ENCODE data around the gene PPP6R2. TPM values are rescaled to one million over a fixed set of nuclear protein-coding genes. Genes with fewer than 3 reads are reported as not detected.

Gene PPP6R2
- total RNA-seq, 2 experiments from 2014 or later, result 33.7 to 34.7 TPM

GRCh38 chr22:50481440-50482106 lies 138.4 kb downstream of the PPP6R2 start, which contains the start of gene ADM2:
Gene ADM2 (plus strand): TSS chr22:50481543. CDS start chr22:50481848, 305 bp downstream.
- H3K9me3 Mint-ChIP-seq, result no peaks in the 10 kb centered on the region
- intact Hi-C loops (cut with micrococcal nuclease), result no loop called here
- peak within 1 kb of the TSS; percentile 80 for H3K4me3 Mint-ChIP-seq
- no peaks in the 10 kb centered on the region for H3K36me3 Mint-ChIP-seq (ENCODE audit: low read depth)
- peaks cover 8% of the 10 kb centered on the region for H3K27me3 Mint-ChIP-seq (ENCODE audit: low read depth)
- H3K4me1 Mint-ChIP-seq (ENCODE audit: low read depth), result peaks cover 7% of the 10 kb centered on the region
- DNase-seq, result peak; percentile 81
- no peak within 1 kb of the TSS for H3K27ac Mint-ChIP-seq
- CTCF ChIA-PET, result no interaction called here

GRCh38 chr22:50482107-50483074 lies 139.3 kb downstream of the PPP6R2 start:
- H3K36me3 Mint-ChIP-seq (ENCODE audit: low read depth), result no peaks in the 10 kb centered on the region
- H3K27me3 Mint-ChIP-seq (ENCODE audit: low read depth), result peaks cover 8% of the 10 kb centered on the region
- CTCF ChIA-PET, result interaction anchor here (0.9 kb wide), 1 partner anchor 9 kb away, joined by 3 read pairs; no protein-coding TSS in a partner anchor
- no peak for DNase-seq
- no peaks in the 10 kb centered on the region for H3K9me3 Mint-ChIP-seq
- intact Hi-C loops (cut with micrococcal nuclease), result no loop called here
- H3K4me1 Mint-ChIP-seq (ENCODE audit: low read depth), result peaks cover 6% of the 10 kb centered on the region
- H3K4me3 Mint-ChIP-seq, result peak overlapping the region; percentile 80
- no peak overlapping the region for H3K27ac Mint-ChIP-seq

GRCh38 chr22:50483106-50483505 lies 140.0 kb downstream of the PPP6R2 start:
- intact Hi-C loops (cut with micrococcal nuclease), result no loop called here

GRCh38 chr22:50483556-50483955 lies 140.4 kb downstream of the PPP6R2 start:
- H3K4me3 Mint-ChIP-seq, result no peak overlapping the region
- DNase-seq, result no peak
- H3K4me1 Mint-ChIP-seq (ENCODE audit: low read depth), result peaks cover 6% of the 10 kb centered on the region
- intact Hi-C loops (cut with micrococcal nuclease), result no loop called here
- no peaks in the 10 kb centered on the region for H3K9me3 Mint-ChIP-seq
- H3K27me3 Mint-ChIP-seq (ENCODE audit: low read depth), result peaks cover 8% of the 10 kb centered on the region
- no peak overlapping the region for H3K27ac Mint-ChIP-seq
- CTCF ChIA-PET, result interaction anchor here (0.6 kb wide), 2 partner anchors 12 to 156 kb away, joined by 3 to 4 read pairs; no protein-coding TSS in a partner anchor
- no peaks in the 10 kb centered on the region for H3K36me3 Mint-ChIP-seq (ENCODE audit: low read depth)

More at GRCh38 chr22:50483106-50483505, 140.0 kb downstream of the PPP6R2 start:
- Mint-ChIP-seq H3K4me3 (peak overlapping the region; percentile 45), H3K27me3 (ENCODE audit: low read depth) (peaks cover 8% of the 10 kb centered on the region), H3K4me1 (ENCODE audit: low read depth) (peaks cover 6% of the 10 kb centered on the region), H3K9me3 (no peaks in the 10 kb centered on the region), H3K36me3 (ENCODE audit: low read depth) (no peaks in the 10 kb centered on the region), H3K27ac (no peak overlapping the region)
- no peak for DNase-seq
- CTCF ChIA-PET, result interaction anchor here (0.9 kb wide), 1 partner anchor 10 kb away, joined by 3 read pairs; no protein-coding TSS in a partner anchor

GRCh38 chr22:50483977-50484853 lies 141.1 kb downstream of the PPP6R2 start:
- Mint-ChIP-seq H3K27ac (no peak overlapping the region), H3K36me3 (ENCODE audit: low read depth) (no peaks in the 10 kb centered on the region), H3K27me3 (ENCODE audit: low read depth) (peaks cover 8% of the 10 kb centered on the region), H3K4me3 (no peak overlapping the region), H3K4me1 (ENCODE audit: low read depth) (peaks cover 6% of the 10 kb centered on the region), H3K9me3 (no peaks in the 10 kb centered on the region)
- no peak for DNase-seq
- CTCF ChIA-PET, result interaction anchor here (0.6 to 1.0 kb wide), 5 partner anchors 11 to 156 kb away, joined by 3 to 4 read pairs (median 3); no protein-coding TSS in a partner anchor
- intact Hi-C loops (cut with micrococcal nuclease), result no loop called here

- H3K27ac Mint-ChIP-seq, result peak overlapping the region; percentile 30
- H3K4me1 Mint-ChIP-seq (ENCODE audit: low read depth), result peaks cover 4% of the 10 kb centered on the region
- no peaks in the 10 kb centered on the region for H3K27me3 Mint-ChIP-seq (ENCODE audit: low read depth)
Observed at GRCh38 chr22:50485221-50486131, 142.3 kb downstream of the PPP6R2 start.

GRCh38 chr22:50486561-50487289 lies 143.6 kb downstream of the PPP6R2 start, which contains the start of gene MIOX:
Gene MIOX (plus strand): TSS chr22:50486859. CDS start chr22:50486898, 39 bp downstream.
- CTCF ChIA-PET, result interaction anchor here (1.3 kb wide), 1 partner anchor 11 kb away, joined by 4 read pairs; no protein-coding TSS in a partner anchor
- intact Hi-C loops (cut with micrococcal nuclease), result no loop called here
- DNase-seq, result no peak
- H3K4me1 Mint-ChIP-seq (ENCODE audit: low read depth), result peaks cover 11% of the 10 kb centered on the region
- no peaks in the 10 kb centered on the region for H3K27me3 Mint-ChIP-seq (ENCODE audit: low read depth)
- H3K9me3 Mint-ChIP-seq, result no peaks in the 10 kb centered on the region
- no peak within 1 kb of the TSS for H3K4me3 Mint-ChIP-seq
- no peaks in the 10 kb centered on the region for H3K36me3 Mint-ChIP-seq (ENCODE audit: low read depth)
- no peak within 1 kb of the TSS for H3K27ac Mint-ChIP-seq

More at GRCh38 chr22:50485221-50486131, 142.3 kb downstream of the PPP6R2 start:
- Mint-ChIP-seq H3K36me3 (ENCODE audit: low read depth) (no peaks in the 10 kb centered on the region), H3K4me3 (no peak overlapping the region), H3K9me3 (no peaks in the 10 kb centered on the region)
- no peak for DNase-seq
- CTCF ChIA-PET, result interaction anchor here (0.7 to 1.3 kb wide), 4 partner anchors 12 to 156 kb away, joined by 3 to 4 read pairs (median 4); no protein-coding TSS in a partner anchor
- intact Hi-C loops (cut with micrococcal nuclease), result no loop called here

GRCh38 chr22:50487290-50488005 lies 144.3 kb downstream of the PPP6R2 start:
- CTCF ChIA-PET, result no interaction called here
- DNase-seq, result no peak
- Mint-ChIP-seq H3K4me1 (ENCODE audit: low read depth) (peaks cover 11% of the 10 kb centered on the region), H3K4me3 (no peak overlapping the region), H3K36me3 (ENCODE audit: low read depth) (no peaks in the 10 kb centered on the region), H3K27ac (no peak overlapping the region), H3K9me3 (no peaks in the 10 kb centered on the region), H3K27me3 (ENCODE audit: low read depth) (no peaks in the 10 kb centered on the region)
- intact Hi-C loops (cut with micrococcal nuclease), result no loop called here

- intact Hi-C loops (cut with micrococcal nuclease), result no loop called here
- no peak overlapping the region for H3K27ac Mint-ChIP-seq
- no peak for DNase-seq
- H3K9me3 Mint-ChIP-seq, result no peaks in the 10 kb centered on the region
- no peaks in the 10 kb centered on the region for H3K27me3 Mint-ChIP-seq (ENCODE audit: low read depth)
- H3K4me3 Mint-ChIP-seq, result no peak overlapping the region
- H3K4me1 Mint-ChIP-seq (ENCODE audit: low read depth), result peaks cover 11% of the 10 kb centered on the region
- CTCF ChIA-PET, result no interaction called here
- no peaks in the 10 kb centered on the region for H3K36me3 Mint-ChIP-seq (ENCODE audit: low read depth)
Observed at GRCh38 chr22:50488006-50488677, 145.0 kb downstream of the PPP6R2 start.

Measured in activated naive CD4-positive, alpha-beta T cell treated with anti-CD3 and anti-CD28 coated beads for 36 hours (primary cell).